ENCODE measurements around the gene KCNQ5. TPM values are rescaled to one million over a fixed set of nuclear protein-coding genes. Genes with fewer than 3 reads are reported as not detected.

KCNQ5 gene
- total RNA-seq: 1.4 TPM in 1 of 2 replicates, not detected in the other

DNA sequence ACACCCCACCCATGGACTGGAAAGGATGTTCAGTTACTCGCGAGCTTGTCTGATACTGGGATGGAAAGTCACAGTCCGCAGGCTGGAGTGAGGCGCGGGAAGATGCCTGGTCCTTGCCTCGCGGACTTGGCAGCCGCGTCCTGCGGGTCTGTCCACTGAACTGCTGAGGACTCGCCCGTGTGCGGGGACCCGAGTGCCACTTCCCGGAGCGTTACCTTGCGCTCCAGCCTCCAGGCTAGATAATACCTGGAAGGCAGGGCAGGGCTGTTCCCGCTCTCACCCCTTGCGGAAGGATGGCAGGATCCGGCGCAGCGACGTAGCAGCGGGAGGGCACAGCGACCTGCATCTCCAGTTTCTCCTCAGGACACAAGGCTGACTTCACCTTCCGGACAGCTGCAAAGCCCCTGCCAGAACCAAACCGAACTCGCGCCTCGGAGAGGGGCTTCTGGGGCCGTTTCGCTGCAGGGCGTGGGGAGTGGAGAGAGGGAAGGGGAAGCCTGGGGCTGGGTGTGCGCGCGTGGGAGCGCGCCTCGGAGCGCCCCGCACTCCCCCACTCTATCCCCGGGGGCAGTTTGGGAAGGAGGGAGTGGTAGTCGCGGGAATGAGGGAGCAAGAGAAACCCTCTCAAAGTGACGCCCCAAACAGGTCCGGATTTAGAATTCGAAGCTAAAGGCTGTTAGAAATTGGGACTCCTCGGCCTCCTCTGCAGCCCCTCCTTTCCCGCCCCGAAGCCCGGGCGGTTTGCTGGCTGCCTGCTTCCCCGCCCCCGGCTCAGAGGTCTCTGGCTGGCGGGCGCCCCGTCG is at the start of gene KCNQ5:
TSS of gene KCNQ5 (plus strand) at position 774 of the 803 bp plus-strand sequence.

DNA sequence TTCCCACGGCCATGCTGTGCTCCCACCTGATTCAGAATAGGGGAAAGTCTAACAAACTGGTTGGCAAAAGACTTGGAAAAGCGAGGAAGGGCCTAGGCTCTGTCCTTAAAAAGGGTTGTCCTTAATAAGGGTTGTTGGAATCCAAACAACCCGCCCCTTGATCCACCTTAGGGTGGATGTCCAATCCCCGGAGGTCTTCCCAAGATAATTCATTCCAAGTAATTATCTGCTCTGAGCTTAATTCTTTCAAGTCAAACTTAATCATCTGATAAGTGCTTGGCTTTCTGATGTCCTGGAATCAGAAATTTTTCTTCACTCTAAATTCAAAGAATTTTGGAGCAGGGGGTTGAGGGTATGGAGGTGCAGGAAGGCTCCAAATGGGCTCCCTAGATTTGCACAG is 603.5 kb downstream of the KCNQ5 start, which contains the start of gene KHDC1L:
TSS of gene KHDC1L (minus strand) at position 101 of the 400 bp plus-strand sequence. CDS start at position 13, 88 bp downstream.

All from endothelial cell of coronary artery (primary cell).